Upper lobe of right lung (tissue), 1 donor: ENCODE results near the gene WNK2. TPM values are rescaled to one million over a fixed set of nuclear protein-coding genes. Genes with fewer than 3 reads are reported as not detected.
"Not testable (repeated sequence)": the region's sequence is repeated elsewhere in the genome, so short reads cannot be mapped to it uniquely, and the experiment has no call there.

Experiments used
- ATAC-seq: fragments of 200-7000 bp; cut with Tn5 transposase; one replicate; pipeline ENCODE4 v1.9.1; 2020; ENCODE audit warnings: mild to moderate bottlenecking, moderate library complexity
- DNase-seq: peaks from one replicate; pipeline ENCODE4 v3.0.0-alpha.2; 2020
- H3K27ac ChIP-seq: fragments of 200-600 bp; one replicate; pipeline ENCODE4 v1.8.0; 2022
- H3K27me3 ChIP-seq: fragments of 200-600 bp; one replicate; pipeline ENCODE4 v1.8.0; 2022; ENCODE audit warnings: mild to moderate bottlenecking
- H3K36me3 ChIP-seq: fragments of 200-600 bp; one replicate; pipeline ENCODE4 v1.8.0; 2022
- H3K4me1 ChIP-seq: fragments of 200-600 bp; one replicate; pipeline ENCODE4 v1.8.0; 2022
- H3K4me3 ChIP-seq: fragments of 200-600 bp; one replicate; pipeline ENCODE4 v1.8.0; 2022; ENCODE audit warnings: mild to moderate bottlenecking
- H3K9me3 ChIP-seq: fragments of 200-600 bp; one replicate; pipeline ENCODE4 v1.8.0; 2022
- intact Hi-C: fragments of 100-400 bp; cut with DNase I; formaldehyde crosslinking; loops from one replicate; pipeline ENCODE4 v1.11.0; 2022
- total RNA-seq: library from RNA; stranded (reverse); fragmentation: NEBNext Ultra II Directional; extraction: Animal tissue kit (Norgen Biotek cat#: 25700); gene quantifications from one replicate; pipeline ENCODE4 v1.2.1, GENCODE V29; 2021
- TF ChIP-seq, protein P1 (sequence below): fragments of 200-600 bp; IDR thresholded peaks from one replicate; pipeline ENCODE4 v1.8.0; 2022; ENCODE audit warnings: antibody characterized with exemption
- donor health status: DM: no; HTN: yes; CAD: no; lungs with severe emphysema.

Gene WNK2
- total RNA-seq, 1 donor from 2014 or later, result 0.35 TPM

DNA sequence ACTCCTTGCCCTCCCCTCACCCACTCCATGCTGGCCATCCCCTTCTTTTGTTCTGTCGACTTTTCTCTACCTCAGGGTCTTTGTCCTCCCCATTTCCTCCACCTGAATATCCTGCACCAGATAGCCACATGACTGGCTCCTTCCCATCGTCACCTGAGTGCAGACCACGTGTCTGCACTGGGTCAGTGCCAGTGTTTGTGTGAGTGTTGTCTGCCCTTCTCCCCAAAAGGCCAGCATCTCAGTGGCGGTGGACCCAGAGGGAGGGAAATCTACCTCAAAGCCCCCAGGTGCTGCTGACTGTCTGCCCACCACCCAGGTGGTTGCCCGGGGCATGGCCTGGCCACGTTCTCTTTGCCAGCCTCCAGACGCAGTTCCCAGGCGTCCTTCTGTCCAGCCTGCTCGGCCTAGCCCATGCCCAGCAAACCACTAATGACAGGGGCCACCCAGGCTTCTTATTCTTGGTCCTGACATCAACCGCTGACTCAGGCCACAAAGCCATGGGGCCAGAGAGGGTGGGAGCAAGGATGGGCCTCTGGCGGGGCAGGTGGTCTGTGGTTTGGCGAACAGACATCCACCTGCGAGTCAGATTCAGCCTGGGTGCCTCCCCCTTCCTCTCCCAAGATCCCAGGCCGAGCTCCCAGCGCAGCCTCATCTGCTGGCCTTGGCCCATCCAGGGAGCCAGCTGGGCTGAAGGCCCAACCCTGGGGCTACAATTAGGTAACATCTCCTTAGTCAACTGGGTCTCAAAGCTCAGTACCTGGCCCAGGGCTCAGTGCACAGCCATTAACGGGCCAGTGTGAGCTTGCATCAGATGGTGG is 44.4 kb upstream of the WNK2 start:
- Histone ChIP-seq H3K27ac (no peak overlapping the region), H3K9me3 (no peaks in the 10 kb centered on the region), H3K4me3 (no peak overlapping the region), H3K4me1 (peaks cover 14% of the 10 kb centered on the region), H3K27me3 (no peaks in the 10 kb centered on the region), H3K36me3 (no peaks in the 10 kb centered on the region)
- TF ChIP-seq, protein P1, sequence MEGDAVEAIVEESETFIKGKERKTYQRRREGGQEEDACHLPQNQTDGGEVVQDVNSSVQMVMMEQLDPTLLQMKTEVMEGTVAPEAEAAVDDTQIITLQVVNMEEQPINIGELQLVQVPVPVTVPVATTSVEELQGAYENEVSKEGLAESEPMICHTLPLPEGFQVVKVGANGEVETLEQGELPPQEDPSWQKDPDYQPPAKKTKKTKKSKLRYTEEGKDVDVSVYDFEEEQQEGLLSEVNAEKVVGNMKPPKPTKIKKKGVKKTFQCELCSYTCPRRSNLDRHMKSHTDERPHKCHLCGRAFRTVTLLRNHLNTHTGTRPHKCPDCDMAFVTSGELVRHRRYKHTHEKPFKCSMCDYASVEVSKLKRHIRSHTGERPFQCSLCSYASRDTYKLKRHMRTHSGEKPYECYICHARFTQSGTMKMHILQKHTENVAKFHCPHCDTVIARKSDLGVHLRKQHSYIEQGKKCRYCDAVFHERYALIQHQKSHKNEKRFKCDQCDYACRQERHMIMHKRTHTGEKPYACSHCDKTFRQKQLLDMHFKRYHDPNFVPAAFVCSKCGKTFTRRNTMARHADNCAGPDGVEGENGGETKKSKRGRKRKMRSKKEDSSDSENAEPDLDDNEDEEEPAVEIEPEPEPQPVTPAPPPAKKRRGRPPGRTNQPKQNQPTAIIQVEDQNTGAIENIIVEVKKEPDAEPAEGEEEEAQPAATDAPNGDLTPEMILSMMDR, result no peak
- intact Hi-C loops, result no loop called here
- ATAC-seq, result no peak
- no peak for DNase-seq

DNA sequence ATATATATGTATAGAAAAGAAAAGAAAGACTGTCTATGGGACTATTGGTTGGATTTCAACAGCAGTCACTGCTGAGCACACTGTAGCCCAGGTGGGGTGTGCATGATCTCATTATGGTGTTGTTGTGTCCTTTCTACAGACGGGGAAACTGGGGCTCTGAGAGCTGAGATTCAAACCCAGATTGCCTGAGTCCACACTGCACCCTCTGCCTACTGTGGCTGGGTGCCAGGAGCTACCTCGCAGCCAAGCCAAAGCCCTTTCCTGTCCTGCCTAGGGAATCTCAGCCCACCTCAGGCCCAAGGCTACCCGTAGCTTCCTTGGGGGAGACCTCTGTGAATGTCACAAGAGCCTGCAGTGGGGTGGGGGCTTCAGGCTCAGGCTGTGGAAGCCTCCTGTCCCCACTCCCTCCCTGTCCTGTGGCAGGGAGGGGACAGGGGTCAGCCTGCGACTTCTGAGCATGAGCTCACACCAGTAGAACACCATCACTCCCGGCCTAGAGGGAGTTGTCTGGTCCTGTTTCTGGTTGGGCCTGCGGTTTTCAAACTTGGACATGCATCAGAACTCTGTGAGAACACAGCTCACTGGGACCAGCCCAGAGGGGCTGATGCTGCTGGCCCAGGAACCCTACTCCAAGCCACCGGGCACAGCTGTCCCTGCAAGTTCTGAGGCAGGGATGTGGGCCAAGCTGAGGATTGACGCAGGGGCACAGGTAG is 42.0 kb upstream of the WNK2 start:
- H3K36me3 ChIP-seq, result no peaks in the 10 kb centered on the region
- H3K9me3 ChIP-seq, result no peaks in the 10 kb centered on the region
- peaks cover 6% of the 10 kb centered on the region for H3K4me1 ChIP-seq
- no peak overlapping the region for H3K27ac ChIP-seq
- intact Hi-C loops, result no loop called here
- ATAC-seq, result no peak
- H3K27me3 ChIP-seq, result no peaks in the 10 kb centered on the region
- H3K4me3 ChIP-seq, result no peak overlapping the region
- DNase-seq, result no peak
- TF ChIP-seq, protein P1, result no peak

DNA sequence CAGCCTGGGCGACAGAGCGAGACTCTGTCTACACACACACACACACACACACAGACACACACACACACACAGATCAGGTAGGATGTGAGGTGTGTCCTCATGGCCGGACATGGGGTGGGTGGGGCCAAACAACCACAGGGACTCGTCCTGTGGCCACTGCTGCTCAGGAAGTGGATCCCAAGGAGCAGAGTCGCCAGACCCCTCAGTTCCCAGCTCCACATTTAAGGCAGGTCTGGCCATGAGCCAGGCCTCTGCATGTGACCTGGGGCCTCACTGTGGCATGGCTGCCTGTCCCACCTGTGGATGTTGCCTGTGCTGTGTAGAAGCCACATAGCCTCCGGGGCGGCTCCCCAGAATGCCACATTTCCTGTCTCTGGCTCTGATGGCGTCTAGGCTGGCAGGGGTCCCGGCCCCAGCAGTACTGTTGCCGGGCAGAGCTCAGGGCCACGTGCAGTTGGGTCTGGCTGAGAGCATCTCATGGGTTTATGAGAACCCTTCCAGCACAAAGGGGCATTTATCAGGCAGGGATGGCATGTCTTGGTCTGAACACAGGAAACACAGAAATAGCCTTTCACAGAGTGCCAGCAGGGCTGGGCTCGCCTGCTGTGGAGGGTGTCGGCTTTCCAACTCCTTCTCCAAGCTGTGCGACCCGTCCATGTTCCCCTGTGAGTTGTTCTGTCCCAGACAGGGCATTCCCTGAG is 40.0 kb upstream of the WNK2 start:
- Histone ChIP-seq H3K9me3 (no peaks in the 10 kb centered on the region), H3K27me3 (no peaks in the 10 kb centered on the region), H3K27ac (no peak overlapping the region), H3K36me3 (no peaks in the 10 kb centered on the region), H3K4me1 (peaks cover 6% of the 10 kb centered on the region), H3K4me3 (no peak overlapping the region)
- TF ChIP-seq, protein P1, result no peak
- intact Hi-C loops, result no loop called here
- ATAC-seq, result peak; percentile 55
- no peak for DNase-seq

DNA sequence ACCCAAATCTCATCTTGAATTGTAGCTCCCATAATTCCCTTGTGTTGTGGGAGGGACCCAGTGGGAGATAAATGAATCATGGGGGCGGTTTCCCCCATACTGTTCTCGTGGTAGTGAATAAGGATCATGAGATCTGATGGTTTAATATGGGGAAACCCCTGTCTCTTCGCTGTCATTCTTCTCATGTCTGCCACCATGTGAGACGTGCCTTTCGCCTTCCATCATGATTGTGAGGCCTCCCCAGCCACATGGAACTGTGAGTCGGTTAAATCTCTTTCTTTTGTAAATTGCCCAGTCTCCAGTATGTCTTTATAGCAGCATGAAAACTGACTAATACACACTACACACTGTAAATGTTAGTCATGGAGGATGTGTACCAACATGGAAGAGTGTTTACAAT is 37.2 kb upstream of the WNK2 start:
- intact Hi-C loops, H3K36me3 ChIP-seq, ATAC-seq, H3K27ac ChIP-seq, H3K9me3 ChIP-seq, H3K27me3 ChIP-seq, H3K4me1 ChIP-seq, DNase-seq, H3K4me3 ChIP-seq: not testable (repeated sequence)

DNA sequence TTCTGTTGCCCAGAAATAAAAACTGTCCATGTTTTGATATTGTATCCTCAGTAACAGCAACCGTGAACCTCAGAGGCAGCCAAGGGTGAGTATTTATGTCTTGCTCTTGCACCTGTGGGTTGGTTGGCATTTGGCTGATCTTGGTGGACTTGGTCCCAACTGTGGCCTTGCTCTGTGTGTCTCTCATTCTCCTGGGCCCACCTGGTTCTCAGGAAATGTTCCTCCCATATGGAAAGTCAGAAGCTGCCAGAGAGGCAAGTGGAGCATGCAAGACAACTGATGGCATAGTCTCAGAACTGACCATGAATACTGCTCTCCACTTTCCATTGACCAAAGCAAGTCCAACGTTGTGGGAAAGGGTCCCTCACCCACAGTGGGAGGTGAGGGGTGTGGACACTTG is 36.3 kb upstream of the WNK2 start:
- intact Hi-C loops, result no loop called here
- H3K27ac ChIP-seq, result no peak overlapping the region
- H3K27me3 ChIP-seq, result no peaks in the 10 kb centered on the region
- no peaks in the 10 kb centered on the region for H3K36me3 ChIP-seq
- no peak overlapping the region for H3K4me3 ChIP-seq
- TF ChIP-seq, protein P1, result no peak
- DNase-seq (no peak), ATAC-seq (no peak)
- H3K9me3 ChIP-seq, result no peaks in the 10 kb centered on the region
- H3K4me1 ChIP-seq, result peaks cover 6% of the 10 kb centered on the region

DNA sequence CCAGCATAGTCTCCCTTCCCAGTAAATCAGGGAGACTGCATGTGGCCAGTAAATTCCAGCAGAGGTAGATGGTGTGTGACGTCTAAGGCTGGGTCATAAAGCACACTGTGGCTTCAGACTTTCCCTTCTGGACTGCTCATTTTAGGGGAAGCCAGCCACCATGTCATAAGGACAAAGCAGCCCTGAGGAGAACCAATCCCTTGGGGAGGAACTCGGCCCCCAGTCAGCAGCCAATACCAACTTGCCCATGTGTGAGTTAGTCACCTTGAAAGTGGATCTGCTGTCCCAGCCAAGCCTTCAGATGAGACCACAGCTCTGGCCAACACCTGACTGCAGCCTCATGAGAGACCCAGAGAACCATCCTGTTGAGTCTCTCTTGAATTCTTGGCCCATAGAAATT is 35.2 kb upstream of the WNK2 start:
- intact Hi-C loops, result no loop called here
- Histone ChIP-seq H3K27ac (no peak overlapping the region), H3K4me3 (no peak overlapping the region), H3K9me3 (no peaks in the 10 kb centered on the region), H3K36me3 (no peaks in the 10 kb centered on the region), H3K27me3 (no peaks in the 10 kb centered on the region), H3K4me1 (peaks cover 6% of the 10 kb centered on the region)
- ATAC-seq (no peak), DNase-seq (no peak)
- TF ChIP-seq, protein P1, result no peak
